HEK293T (cell line): Measurements from ENCODE around the gene ACTL6A.

ENCODE experiments used
- CTCF ChIA-PET: fragments of 350-600 bp; formaldehyde crosslinking; extraction: SDS; loops from one replicate; lab custom pipeline; 2021; ENCODE audit warnings: antibody characterized with exemption, inconsistent platforms; lab: Yijun Ruan, JAX
- POLR2A ChIA-PET: fragments of 350-600 bp; formaldehyde crosslinking; extraction: SDS; loops from one replicate; lab custom pipeline; 2020; ENCODE audit warnings: antibody characterized with exemption, inconsistent platforms; lab: Yijun Ruan, JAX
- DNase-seq: peaks from one replicate; pipeline ENCODE4 v3.0.0; 2012; ENCODE audit warnings: mixed read lengths; ENCODE audit errors: extremely low spot score
- ARNT ChIP-seq: fragments of 450-650 bp; IDR thresholded peaks from 2 replicates; pipeline ENCODE4 v1.6.1; 2017; ENCODE audit warnings: mild to moderate bottlenecking
- BHLHE40 ChIP-seq: fragments of 450-650 bp; IDR thresholded peaks from 2 replicates; pipeline ENCODE4 v1.6.1; 2016; ENCODE audit warnings: mild to moderate bottlenecking, moderate library complexity, borderline replicate concordance
- CTBP1 ChIP-seq: fragments of 450-650 bp; IDR thresholded peaks from 2 replicates; pipeline ENCODE4 v1.6.1; 2016; ENCODE audit warnings: borderline replicate concordance
- ELF4 ChIP-seq: fragments of 450-650 bp; IDR thresholded peaks from 2 replicates; pipeline ENCODE4 v1.6.1; 2017; ENCODE audit warnings: antibody characterized with exemption
- FOXA1 ChIP-seq: fragments of 450-650 bp; IDR thresholded peaks from 2 replicates; pipeline ENCODE4 v1.6.1; 2016; ENCODE audit warnings: mild to moderate bottlenecking
- FOXK2 ChIP-seq: fragments of 450-650 bp; IDR thresholded peaks from 2 replicates; pipeline ENCODE4 v1.6.1; 2016; ENCODE audit warnings: mild to moderate bottlenecking
- FOXM1 ChIP-seq: fragments of 450-650 bp; IDR thresholded peaks from 2 replicates; pipeline ENCODE4 v1.6.1; 2017; ENCODE audit warnings: mild to moderate bottlenecking, borderline replicate concordance
- HDGF ChIP-seq: fragments of 450-650 bp; IDR thresholded peaks from 2 replicates; pipeline ENCODE4 v1.6.1; 2017; ENCODE audit warnings: antibody characterized with exemption, borderline replicate concordance
- L3MBTL2 ChIP-seq: fragments of 450-650 bp; conservative IDR thresholded peaks from 2 replicates; pipeline ENCODE4 v1.6.1; 2016; ENCODE audit warnings: mild to moderate bottlenecking
- LEF1 ChIP-seq: fragments of 450-650 bp; IDR thresholded peaks from 2 replicates; pipeline ENCODE4 v1.6.1; 2017; ENCODE audit warnings: mild to moderate bottlenecking, borderline replicate concordance
- NFRKB ChIP-seq: fragments of 450-650 bp; IDR thresholded peaks from 2 replicates; pipeline ENCODE4 v1.6.1; 2016; ENCODE audit warnings: mild to moderate bottlenecking, moderate library complexity
- SP1 ChIP-seq: fragments of 450-650 bp; IDR thresholded peaks from 2 replicates; pipeline ENCODE4 v1.6.1; 2017
- SUZ12 ChIP-seq: fragments of 450-650 bp; IDR thresholded peaks from 2 replicates; pipeline ENCODE4 v1.6.1; 2016; ENCODE audit warnings: mild to moderate bottlenecking
- TARDBP ChIP-seq: fragments of 450-650 bp; IDR thresholded peaks from 2 replicates; pipeline ENCODE4 v1.6.1; 2016
- ZNF384 ChIP-seq: fragments of 450-650 bp; IDR thresholded peaks from 2 replicates; pipeline ENCODE4 v1.6.1; 2016
- TF ChIP-seq, protein P1 (sequence below): fragments of 450-650 bp; IDR thresholded peaks from 2 replicates; pipeline ENCODE4 v1.6.1; 2016

ACTL6A gene

DNA sequence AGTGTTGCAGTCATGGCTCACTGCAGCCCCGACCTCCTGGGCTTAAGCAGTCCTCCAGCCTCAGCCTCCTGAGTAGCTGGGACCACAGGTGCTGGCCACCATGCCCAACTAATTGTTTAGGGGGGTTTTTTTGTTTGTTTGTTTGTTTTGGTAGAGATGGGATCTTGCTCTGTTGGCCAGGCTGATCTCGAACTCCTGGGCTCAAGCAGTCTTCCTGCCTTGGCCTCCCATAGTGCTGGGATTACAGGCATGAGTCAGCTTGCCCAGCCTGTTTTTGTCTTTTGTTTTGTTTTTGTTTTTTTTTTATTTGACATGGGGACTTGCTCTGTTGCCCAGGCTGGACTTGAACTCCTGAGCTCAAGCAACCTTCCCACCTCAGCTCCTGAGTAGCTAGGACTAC lies 59.3 kb downstream of the ACTL6A start:
- ChIA-PET CTCF (no interaction called here), POLR2A (no interaction called here)
- no peak for DNase-seq
- no peak for TF ChIP-seq LEF1
- TF ChIP-seq FOXK2, result no peak
- TF ChIP-seq, protein P1, sequence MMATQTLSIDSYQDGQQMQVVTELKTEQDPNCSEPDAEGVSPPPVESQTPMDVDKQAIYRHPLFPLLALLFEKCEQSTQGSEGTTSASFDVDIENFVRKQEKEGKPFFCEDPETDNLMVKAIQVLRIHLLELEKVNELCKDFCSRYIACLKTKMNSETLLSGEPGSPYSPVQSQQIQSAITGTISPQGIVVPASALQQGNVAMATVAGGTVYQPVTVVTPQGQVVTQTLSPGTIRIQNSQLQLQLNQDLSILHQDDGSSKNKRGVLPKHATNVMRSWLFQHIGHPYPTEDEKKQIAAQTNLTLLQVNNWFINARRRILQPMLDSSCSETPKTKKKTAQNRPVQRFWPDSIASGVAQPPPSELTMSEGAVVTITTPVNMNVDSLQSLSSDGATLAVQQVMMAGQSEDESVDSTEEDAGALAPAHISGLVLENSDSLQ, result no peak
- no peak for TF ChIP-seq ZNF384
- TF ChIP-seq SP1, result no peak
- no peak for TF ChIP-seq ELF4
- TF ChIP-seq CTBP1, result no peak
- no peak for TF ChIP-seq FOXM1
- no peak for TF ChIP-seq FOXA1
- no peak for TF ChIP-seq L3MBTL2
- no peak for TF ChIP-seq HDGF
- TF ChIP-seq NFRKB, result no peak
- no peak for TF ChIP-seq SUZ12
- TF ChIP-seq ARNT, result no peak
- TF ChIP-seq BHLHE40, result no peak
- no peak for TF ChIP-seq TARDBP

DNA sequence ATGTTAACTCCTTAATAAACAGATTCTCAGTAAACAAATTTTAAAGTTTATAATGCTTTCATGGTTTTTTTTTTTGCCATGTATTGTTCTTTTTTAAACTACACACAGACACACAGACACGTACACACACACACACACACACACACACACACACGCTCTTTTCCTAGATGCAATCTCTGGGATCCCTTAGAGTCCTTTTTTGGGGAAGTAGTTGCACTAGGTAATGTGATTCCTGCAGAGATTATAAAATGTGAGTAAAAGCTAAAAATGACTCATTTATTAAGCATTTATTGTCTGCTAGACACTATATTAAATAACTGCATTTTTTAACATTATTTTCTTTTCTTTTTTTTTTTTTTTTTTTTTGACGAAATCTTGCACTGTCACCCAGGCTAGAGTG lies 61.7 kb downstream of the ACTL6A start:
- DNase-seq, result no peak

DNA sequence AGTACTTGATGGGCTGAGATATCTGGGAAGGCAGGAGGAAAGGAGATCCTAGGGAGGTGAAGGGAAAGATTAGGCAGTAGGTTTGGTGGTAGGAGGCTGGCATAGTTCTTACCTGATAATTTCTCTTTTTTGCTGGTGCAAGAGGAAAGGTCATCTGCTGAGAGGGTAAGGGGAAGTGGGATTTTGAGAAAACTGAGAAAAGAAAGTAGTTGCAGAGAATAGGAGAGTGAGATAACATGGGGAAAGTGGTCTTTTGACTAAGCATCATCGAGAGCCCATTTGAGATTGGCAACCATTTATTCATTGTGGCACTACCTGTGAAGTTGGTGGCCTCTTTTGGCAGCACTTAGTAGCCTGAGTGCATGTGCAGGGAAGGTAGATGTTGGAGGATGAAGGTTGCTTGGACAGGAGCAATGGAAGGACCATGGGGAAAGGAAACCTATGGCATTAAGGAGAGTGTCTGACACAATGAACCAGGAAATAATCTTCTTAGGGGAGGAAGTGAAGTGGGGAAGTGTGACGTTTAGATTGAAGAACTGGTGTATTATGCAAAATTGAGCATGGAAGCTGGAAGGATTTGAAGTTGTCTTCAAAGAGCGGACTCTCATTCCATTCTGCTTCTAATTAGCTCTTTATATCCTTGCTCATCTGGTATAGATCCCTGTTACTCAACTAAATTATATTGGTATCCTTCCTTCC lies 68.2 kb downstream of the ACTL6A start:
- DNase-seq, result no peak
- POLR2A ChIA-PET, result interaction anchor here (0.7 kb wide), 1 partner anchor 1350 kb away, joined by 3 read pairs; no protein-coding TSS in a partner anchor
- TF ChIP-seq NFRKB (no peak), BHLHE40 (no peak), SUZ12 (no peak), LEF1 (no peak), ZNF384 (no peak), FOXA1 (no peak), CTBP1 (no peak), L3MBTL2 (no peak), SP1 (no peak), TARDBP (no peak), FOXK2 (no peak), ARNT (no peak), ELF4 (no peak), FOXM1 (no peak), HDGF (no peak)
- TF ChIP-seq, protein P1, result no peak
- CTCF ChIA-PET, result no interaction called here

More for the DNA sequence above, 61.7 kb downstream of the ACTL6A start:
- TF ChIP-seq L3MBTL2, result no peak
- ChIA-PET POLR2A (no interaction called here), CTCF (no interaction called here)
